ENCODE results near the gene SERGEF.

SERGEF gene

DNA sequence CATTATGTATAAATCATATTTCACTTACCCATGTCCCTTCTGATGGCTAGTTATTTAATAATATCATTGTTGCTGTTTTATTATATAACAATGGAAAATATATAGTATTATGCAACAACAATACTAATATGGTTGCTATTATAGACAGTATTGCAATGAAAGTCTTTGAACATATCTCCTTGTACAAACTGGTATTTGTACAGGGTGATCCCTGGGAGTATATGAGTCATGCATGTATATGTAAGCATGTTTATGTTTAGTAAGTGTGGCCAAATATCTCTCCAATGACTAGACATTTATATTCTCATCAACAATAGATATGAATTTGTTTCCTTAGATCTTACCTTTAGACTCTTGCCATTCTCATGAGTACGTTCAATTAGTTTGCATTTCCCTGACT lies 222.4 kb downstream of the SERGEF start:
- no peak for DNase-seq (ENCODE audit: low read depth in 1 of 2, low spot score in 1 of 2)

DNA sequence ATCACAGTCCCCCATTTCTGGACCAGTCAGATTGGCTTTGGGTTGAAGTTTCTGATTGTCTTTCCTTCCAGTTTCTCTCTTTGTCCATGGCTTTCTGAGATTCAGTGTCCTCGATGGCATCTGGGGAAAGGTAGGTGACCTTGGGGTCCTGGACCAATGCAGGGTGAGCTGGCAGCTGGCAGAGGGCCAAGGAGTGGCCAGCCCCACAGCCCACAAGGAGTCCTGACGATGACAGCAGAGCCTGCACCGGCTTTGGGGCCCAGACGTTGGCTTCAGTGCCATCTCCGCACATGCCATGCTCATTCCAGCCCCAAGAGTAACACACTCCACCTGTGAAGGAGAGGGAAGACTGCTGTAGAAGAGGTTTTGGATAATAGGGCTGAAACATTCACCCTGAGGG lies 224.8 kb downstream of the SERGEF start:
- no peak for DNase-seq (ENCODE audit: low read depth in 1 of 2, low spot score in 1 of 2)

DNA sequence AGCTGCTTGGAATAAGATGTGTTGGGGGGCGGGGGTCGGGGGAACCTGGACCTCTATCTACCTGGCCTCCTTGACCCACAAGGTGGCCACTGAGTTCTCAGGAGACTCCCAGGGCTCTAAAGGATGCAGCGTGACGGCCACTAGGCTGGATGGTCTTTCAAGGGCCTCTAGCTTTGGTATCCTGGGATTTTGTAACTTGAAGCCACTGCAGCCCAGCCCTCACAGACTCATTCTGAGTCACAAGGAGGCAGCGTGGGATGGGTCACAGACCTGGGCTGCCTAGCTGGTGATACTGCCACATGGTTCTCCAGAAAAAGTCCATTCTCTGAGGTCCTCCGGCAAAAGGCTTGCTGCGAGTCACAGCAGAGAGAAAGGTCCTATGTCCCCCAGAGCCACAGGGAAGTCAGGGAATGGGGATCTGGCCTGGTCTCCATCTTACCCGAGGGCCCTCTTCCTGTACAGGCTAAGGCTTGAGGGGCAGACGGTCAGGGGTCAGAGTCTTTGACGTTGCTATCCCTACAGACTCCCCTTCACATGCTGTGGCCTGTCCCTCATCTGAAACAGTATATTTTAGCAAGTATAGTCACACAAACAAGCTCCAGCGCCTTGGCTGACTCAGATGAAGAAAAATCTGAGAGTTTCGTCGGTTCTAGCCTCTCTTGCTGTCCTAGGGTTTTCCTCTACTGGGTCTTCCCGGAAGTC lies 225.9 kb downstream of the SERGEF start:
- no peak for DNase-seq (ENCODE audit: low read depth in 1 of 2, low spot score in 1 of 2)

DNA sequence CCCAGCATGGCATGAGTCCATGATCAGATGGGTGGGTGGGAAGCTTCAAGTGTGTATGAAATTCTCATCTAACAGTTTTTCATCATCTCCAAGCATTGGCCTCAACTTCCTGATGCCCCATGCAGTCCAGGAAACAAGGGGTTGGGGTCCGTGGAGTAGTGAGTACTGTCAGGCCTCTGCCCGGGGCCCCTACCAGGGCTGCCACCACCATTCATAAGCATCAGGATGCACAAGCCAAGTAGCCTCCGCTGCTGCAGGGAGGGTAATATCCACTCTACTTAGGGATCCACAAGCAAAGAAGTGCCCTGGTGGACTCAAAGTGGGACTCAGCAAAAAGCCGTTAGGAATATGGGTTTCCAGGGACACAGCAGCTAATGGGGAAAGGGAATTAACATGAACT lies 229.0 kb downstream of the SERGEF start:
- no peak for DNase-seq (ENCODE audit: low read depth in 1 of 2, low spot score in 1 of 2)

DNA sequence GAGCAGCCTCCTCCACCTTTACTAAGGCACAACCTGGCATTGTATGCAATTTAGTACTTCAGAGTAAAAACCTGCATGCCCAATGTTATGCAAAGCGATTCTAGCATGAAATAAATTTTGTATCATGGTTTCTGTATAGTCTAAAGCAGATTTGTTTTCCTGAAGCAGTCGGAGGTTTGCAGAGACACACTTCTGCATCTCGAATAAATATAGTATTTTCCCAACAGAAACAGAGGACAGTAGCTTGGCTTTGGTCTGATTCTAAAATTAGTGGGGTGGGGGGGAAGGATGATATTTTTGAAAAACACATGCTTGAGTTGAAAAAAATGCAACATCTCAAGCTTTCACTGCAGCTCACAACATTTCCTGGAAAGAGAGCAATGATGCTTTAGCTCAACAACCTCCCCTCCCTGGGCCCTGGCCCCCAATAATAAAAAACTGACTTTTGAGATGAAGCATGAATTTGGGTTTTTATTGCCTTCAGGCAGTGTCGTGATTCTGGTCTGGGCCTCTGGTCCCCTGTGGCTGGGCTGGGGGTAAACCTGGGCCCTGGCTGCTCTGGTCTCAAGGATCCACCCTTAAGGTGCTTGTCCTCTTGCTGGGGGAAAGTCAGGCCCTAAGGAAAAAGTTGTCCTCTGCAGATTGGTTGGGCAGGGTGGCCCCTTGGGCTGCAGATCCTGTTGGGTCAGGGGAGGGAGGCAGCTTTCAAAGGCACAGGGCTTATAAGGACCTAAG lies 230.1 kb downstream of the SERGEF start:
- DNase-seq (ENCODE audit: low read depth in 1 of 2, low spot score in 1 of 2) = no peak

DNA sequence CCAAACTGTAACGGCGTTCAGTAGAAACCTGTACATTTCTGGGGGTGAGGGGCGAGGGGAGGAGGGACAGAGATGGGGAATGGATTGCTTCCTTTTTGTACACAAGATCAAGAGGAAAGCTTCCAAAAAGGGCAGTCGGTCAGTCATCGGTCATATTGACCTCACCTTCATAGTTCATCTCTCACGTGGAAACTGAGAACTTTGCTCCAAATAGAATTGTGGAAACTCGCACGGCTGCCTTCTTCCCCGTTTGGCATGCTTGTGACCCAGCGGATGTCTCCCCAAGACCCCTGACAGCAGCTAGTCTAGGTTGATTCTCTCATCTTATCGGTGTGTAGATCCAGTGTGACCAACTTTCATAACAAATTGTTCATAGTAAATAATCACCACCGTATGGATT lies 230.7 kb downstream of the SERGEF start:
- no peak for DNase-seq (ENCODE audit: low read depth in 1 of 2, low spot score in 1 of 2)

DNA sequence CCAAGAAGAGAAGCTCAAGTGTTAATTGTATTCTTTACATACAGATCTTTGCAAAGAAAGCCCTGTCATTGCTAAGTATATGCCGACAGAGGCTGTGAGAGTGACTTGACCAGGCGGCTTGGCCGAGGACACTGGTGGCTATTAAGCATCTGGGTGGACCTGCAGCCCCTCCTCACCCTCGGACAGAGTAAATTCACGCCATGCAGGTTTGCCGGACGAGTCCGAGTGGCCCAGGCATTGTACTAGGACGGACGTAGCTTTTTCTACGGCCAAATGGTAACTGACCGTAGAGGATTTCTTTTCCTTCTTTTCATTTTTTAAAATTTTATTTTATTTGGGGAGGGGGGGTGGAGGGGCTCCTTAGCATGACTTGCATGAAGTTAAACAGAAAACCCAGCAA lies 231.2 kb downstream of the SERGEF start:
- DNase-seq (ENCODE audit: low read depth in 1 of 2, low spot score in 1 of 2) = no peak

DNA sequence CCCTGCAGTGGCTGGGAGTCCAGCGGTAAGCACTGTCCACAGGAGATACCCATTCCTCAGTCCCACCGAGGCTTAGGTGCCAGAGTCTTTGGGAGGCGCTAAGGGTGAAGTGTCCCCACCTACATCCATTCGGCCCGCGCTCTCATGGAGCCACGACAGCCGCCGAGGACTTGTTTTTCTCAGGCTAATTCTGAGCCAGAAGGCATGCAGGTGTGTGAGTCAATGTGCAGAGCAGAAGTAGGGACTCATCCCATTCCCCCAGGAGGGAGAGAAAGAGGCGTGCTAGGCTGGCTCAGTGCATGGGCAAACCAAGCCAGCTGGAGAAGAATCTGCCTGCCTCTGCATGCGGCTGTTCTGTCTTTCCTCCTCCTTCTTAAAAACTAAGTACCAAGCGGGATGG lies 231.6 kb downstream of the SERGEF start:
- DNase-seq (ENCODE audit: low read depth in 1 of 2, low spot score in 1 of 2) = no peak

DNA sequence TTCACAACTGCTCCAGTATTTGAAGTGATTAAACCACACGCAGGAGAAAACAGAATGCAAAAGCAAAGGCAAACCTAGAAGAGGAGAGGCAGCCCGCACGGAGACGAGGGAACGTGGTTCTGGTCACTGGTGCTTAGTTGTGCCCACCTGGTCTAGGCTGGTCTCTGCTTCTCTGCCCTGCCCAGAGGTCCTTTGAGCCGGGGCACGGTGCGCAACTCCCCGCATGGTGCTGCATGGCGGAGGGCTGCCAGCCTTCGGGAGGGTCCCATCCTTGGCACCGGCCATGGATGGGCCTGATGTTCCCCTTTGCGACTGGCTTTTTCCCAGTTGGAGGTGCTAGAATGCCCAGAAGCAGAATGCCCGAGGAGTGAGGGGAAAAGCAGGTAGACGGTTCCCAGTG lies 232.2 kb downstream of the SERGEF start:
- no peak for DNase-seq (ENCODE audit: low read depth in 1 of 2, low spot score in 1 of 2)

DNA sequence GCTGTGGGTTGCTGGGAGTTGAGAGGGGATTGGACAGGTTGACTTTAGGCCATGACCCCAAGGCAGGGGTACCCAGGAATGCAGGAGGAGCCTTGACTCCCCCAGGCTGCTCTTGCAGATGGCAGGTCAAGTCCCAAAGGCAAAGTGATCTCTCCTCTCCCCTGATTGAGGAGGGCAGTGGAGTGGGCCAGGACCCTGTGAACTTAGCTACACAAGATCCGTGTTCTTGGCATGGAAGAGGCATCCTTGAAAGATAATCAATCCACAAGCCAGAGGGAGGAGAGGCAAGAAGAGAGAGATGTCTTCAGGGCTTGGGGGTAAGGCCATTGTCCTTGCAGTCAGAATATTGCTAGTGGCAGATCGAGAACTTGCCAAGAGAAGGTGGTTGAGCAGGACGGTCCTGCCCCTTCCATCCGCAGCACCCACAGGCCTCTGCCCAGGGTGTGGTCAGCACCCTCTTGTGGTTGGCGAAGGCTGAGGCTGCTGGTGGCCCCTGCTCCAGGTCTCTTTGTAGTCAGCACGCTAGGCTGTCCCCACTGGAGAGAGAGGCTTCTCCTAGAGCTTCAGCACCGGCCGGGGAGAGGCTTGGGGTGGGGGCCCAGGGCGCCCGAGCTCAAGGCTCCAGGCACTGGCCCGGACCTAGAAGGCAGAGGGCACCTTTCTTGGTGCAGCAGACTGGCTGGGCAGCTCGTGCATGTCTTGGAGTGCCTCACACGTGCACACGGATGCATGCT lies 232.8 kb downstream of the SERGEF start:
- DNase-seq (ENCODE audit: low read depth in 1 of 2, low spot score in 1 of 2) = no peak

DNA sequence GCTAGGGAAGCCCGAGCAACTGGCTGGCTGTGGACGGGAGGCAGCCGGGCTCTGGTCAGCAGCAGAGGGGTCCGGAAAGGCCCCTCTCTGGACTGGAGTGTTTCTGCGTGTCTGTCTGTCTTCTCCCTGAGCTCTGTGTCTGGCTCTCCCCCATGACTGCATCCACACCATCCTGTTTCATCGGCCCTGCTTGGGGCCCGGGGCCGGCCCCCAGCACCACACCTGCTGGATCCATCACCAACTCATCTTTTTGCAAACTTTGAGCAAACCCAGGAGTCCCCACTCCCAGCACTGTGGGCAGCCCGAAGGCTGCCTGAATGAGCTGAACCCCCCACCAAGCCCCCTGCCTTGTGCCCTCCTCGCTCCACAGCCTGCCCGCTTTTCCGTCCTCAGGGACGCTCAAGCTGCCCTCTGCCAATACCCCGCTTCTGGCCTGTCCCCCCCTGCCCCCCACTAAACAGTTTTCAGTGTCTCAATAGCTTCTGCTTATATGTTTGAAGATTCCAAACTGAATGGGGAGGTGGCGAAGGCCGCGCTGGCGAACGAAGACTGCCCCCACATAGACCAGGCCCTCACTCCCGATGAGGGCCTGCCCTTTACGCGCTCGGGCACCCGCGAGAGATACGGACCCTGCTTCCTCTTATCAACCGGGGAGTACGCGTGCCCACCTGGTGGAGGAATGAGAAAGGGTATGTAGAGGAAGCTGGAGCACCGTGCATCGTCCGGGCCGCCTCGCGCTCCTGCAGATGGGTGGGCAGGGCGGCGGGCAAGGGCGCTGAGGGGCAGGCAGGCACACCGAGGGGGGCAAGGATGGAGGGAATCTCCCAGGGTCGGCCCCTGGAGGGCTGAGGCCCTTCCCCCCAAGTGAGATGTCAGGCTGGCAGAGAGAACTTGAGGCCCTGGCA lies 233.6 kb downstream of the SERGEF start:
- no peak for DNase-seq (ENCODE audit: low read depth in 1 of 2, low spot score in 1 of 2)

DNA sequence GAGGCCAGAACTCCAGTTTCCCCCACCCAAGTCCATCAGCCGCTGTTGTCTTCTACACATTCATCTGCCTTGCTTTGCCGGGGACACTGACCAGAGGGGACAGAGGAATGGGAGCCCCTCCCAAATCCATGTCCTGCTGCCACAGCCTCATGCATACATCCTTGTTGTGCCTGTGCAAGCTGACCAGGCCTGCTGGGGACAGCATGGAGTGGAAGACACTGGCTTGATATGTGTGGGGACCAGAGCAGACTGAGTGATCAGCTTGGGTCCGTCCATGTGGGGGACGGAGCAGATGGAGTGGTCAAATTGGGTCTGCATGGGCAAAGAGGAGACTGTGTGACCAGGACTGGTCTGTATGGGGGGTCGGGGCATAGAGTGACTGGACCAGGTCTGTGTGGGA lies 234.5 kb downstream of the SERGEF start:
- no peak for DNase-seq (ENCODE audit: low read depth in 1 of 2, low spot score in 1 of 2)

DNA sequence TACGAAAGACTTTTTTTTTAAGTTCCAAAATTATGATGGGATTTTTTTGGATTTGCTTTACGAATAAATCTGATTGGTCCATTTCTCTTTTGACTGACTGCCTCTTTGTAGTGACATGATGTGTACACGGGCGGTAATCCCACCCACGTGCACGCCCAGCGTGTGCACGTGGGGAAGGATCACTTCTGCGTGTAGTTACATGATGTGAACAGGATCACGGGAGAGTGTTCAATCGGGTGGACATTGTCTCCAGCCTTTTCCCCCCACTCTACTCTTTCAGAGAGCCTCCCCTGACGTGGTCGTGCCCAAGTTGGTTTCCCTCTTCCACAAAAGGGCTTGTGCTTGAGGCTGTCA lies 235.1 kb downstream of the SERGEF start:
- DNase-seq (ENCODE audit: low read depth in 1 of 2, low spot score in 1 of 2) = no peak

DNA sequence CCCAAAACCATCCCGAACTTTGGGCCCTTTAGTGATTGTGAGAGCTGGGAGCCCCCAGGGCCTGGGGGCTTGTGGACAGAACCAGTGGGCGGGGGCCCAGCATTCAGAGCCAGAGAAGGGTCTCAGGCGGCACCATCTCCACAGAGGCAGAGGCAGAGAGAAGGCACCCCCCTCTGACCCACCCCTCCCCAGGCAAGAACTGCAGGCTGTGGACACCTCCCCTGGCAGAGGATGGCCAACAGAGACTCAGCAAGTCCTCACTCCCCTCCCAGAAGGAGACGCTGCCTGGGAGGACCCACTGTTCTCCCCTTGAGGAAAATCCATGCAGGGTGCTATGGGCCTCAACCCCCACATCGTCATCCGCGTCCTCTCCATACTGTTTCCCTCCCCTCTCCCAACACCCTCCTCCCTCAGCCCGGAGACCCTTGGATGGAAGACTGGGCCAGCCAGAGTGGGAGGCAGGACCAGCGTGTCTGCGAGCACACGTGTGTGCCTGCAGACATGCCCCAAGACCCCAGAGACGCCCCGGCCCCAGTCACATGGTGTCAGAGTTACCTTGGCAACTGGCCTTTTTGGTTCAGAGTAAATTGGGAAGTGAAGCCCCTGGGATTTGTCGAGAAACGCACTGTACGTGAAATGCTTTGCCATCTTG lies 235.6 kb downstream of the SERGEF start:
- DNase-seq (ENCODE audit: low read depth in 1 of 2, low spot score in 1 of 2) = no peak

DNA sequence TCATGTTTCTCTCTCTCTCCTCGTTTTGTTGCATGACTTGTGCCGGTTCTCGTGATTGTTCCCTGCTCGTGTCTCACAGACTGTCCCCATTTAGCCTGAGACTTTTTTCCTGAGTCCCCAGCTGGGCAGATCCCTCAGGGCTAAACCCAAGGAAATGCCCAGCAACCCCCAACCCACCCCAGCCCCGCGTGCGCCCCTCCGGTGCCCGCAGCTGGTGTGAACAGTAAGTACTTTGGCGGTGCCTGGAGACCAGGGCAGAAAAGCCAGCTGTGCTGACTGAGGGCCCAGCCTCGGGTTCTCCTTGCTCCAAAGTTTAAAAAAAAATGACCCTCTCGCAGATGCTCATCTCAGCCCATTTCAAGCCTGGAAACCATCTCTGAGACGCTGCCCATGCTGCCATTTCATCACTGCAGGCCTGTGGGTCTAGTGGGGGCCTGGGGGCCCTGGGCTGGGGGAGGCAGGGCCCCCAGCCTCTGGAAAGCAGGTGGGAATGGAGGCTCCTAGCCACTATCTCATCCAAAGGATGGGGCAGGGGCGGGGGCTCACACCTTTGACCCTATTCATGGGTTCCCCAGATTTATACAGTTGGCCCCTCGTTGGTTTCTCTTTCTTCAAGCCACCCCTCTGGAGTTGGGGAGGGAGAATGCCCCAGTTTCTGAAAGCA lies 236.5 kb downstream of the SERGEF start:
- DNase-seq (ENCODE audit: low read depth in 1 of 2, low spot score in 1 of 2) = no peak

DNA sequence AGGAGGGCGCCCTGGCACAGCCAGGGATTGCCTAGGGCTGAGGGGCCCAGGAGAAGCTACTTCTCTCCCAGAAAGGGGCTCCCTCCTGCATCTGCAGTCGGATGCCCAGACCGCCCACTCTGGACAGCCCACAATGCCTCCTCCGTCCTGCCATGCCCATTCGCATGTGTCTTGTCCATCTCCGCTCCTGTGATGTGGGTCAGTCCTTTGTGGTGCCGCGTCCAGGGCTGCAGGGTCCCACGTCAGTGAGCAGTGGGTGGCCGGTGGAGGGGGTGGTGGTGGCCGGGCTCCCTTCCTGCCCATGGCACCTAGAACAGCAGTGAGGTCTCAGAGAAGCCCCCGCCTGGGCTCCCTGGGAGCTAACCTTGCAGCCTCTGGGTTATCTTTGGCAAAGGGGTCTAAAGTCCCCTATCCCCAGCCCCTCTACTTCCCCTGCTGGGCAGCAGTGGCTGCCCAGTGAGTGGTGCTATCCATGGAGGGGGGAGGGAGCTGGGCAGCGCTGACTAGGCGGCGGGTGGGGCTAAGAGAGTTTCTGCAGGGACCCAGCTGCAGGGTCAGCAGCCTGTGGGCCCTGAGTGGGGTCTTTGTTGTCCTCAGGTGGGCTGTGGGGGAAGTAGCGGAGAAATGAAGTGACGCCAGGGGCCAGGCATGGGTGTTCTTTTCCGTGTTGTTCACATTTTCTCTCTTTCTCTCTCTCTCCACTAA lies 237.2 kb downstream of the SERGEF start:
- DNase-seq (ENCODE audit: low read depth in 1 of 2, low spot score in 1 of 2) = no peak

DNA sequence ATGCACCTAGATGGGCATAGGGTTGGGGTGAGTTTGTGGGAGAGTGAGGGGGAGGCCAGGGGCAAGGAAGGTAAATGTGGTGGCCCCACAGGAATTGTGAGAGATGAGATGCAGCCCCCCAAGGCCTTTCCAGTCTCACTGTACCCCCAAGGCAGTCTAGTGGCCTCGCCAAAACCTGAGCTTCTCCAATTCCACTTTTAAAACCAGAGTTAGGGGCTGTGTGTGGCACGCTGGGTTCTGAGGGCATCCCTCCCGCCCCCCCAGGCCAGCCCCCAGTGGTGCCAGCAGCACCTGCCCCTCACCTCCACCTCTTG lies 237.9 kb downstream of the SERGEF start:
- no peak for DNase-seq (ENCODE audit: low read depth in 1 of 2, low spot score in 1 of 2)

DNA sequence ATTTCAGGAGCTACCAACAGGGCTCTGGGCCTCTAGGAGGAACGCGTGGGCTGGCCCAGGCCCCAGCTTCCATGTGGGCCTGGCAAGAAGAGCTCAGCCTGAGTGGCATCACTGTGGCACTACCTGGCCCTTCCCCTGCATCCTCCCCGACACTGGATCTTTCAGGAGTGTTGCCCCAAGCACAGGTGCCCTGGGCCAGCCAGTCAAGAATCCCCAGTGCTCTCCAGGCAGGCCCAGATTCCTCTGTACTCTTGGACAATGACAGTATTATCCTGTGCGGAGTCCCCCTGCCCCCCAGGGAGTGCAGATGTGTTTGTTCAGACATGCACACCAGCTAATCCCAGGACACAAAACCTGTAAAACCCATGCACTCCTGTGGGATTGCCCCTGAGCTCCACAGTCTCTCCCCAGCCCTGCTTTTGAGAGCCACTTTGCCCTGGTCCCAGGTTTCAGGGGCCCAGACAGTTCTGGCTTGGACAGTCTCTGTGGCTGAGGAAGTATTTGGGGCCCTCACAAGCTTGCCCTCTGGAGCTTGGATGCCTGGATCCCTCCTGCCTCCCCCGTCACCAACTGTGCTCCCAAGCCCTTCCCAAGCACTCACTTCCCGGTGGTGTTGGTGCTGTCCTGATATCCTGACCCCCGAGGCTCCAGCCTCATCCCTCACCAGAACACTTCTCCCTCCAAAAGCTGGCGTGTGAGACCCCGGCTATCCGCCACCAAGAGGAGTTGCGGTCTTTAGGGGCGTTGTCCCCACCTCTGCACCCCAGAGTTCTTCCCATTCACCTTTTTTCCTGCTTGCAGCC lies 238.4 kb downstream of the SERGEF start:
- DNase-seq (ENCODE audit: low read depth in 1 of 2, low spot score in 1 of 2) = no peak

DNA sequence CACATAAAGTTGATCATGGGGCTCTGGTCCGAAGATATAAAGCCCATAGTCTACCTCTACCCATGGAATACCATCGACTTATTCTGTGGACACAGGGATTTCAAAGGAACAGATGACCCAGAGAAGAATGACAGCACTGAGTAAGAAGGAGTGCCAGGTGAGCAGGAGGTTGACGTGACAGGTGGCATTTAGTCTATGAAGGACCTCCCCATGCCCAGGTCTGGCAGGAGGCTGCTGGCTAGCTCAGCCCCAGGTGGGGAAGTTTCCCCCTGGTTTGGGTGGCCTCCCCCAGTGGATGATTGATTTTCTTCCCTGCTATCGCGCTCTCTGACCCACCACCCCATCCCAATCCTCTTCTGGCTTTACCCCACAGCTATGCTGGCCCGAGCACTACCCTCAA lies 239.2 kb downstream of the SERGEF start:
- no peak for DNase-seq (ENCODE audit: low read depth in 1 of 2, low spot score in 1 of 2)
